ENCODE data around the gene NAPEPLD.
"Not testable (repeated sequence)": the region's sequence is repeated elsewhere in the genome, so short reads cannot be mapped to it uniquely, and the experiment has no call there.

NAPEPLD gene

DNA sequence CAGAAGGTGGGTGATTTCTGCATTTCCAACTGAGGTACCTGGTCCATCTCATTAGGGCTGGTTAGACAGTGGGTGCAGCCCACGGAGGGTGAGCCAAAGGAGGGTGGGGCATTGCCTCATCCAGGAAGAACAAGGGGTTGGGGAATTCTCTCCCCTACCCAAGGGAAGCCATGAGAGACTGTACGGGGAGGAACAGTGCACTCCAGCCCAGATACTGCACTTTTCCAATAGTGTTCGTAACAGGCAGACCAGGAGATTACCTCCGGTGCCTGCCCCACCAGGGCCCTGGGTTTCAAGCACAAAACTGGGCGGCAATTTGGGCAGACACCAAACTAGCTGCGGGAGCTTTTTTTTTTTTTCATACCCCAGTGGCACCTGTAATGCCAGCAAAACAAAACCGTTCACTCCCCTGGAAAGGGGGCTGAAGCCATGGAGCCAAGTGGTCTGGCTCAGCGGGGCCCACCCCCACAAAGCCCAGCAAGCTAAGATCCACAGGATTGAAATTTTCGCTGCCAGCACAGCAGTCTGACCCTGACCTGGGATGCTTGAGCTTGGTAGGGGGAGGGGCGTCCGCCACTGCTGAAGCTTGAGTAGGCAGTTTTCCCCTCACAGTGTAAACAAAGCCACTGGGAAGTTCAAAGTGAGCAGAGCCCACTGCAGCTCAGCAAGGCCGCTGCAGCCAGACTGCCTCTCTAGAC is 42.7 kb downstream of the NAPEPLD start:
- no peak for FAIRE-seq

DNA sequence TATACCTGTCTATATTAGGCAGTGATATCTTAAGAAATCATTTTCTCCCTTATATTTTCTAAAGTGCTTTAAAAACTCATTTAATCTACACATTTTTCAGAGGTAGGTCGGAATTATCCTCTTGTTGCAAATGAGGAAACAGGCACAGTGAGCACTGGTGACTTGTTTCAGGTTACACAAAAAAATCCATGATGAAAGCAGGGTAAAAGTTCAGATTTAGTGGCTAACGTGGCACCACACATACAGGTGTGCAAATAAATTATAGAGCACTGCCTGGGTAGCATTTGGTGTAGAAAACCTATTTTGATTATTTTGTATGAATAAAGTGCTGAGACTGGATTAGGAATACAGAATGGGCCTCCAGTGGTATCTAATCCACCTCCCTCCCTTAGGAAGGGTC is 47.4 kb downstream of the NAPEPLD start:
- no peak for FAIRE-seq

DNA sequence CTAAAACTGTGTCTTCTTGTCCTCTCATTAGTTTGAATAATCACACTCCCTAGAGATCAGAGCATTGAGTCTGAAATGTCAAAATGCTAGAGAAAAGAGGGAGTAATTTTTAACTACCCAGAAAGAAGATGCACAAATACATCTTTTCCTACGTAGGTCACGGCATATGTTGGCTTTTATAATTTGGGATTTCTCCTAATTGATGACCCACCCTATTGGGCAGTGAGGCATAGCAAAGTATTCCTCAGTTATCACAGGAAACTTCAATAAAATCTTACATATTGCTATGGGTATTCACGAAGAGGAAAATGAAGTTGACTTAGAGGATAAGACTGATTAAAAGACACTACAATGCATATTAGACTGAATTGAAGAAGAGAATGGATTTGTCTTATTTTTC is 48.6 kb downstream of the NAPEPLD start:
- no peak for FAIRE-seq

DNA sequence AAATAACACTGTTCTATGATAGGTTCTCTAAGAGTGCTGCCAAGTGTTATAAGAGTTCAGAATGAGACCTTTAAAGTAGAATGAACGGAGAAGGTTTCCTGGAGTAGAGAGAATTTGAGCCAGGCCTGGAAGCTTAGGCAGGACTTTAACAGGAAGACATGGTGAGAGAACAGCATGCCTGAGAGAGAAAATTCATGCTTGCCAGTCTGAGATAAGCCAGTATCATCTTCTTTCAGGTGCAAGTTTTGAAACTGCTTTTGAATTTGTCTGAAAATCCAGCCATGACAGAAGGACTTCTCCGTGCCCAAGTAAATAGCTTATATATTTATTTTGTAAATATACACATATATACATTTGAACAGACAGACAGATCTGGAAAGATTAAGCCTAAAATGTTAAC is 51.9 kb downstream of the NAPEPLD start:
- no peak for FAIRE-seq

DNA sequence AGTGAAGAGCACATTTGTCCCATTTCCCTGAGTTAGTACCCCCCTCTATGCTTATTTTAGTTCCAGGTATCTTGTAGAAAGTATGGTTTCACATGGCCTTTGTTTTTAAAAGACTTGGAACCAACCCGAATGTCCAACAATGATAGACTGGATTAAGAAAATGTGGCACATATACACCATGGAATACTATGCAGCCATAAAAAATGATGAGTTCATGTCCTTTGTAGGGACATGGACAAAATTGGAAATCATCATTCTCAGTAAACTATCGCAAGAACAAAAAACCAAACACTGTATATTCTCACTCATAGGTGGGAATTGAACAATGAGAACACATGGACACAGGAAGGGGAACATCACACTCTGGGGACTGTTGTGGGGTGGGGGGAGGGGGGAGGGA is 53.3 kb downstream of the NAPEPLD start:
- FAIRE-seq, result not testable (repeated sequence)

DNA sequence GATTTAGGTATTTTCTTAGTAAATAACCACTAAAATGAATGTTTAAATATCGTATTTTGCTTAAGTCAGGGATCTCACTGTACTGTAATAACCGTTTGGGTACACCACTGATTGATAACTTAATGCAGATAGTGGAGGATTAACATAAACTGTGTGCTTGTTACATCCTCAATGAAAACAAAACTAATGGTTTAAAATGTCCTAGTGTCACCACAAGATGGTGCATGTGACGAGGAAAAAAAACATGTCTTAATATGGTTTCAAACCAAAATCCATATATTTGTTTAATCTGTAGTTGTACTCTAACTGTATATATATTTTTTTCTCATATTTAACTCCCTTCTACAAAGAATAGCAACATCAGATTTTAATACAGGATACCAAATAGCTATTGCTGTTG is 54.8 kb downstream of the NAPEPLD start:
- no peak for FAIRE-seq

DNA sequence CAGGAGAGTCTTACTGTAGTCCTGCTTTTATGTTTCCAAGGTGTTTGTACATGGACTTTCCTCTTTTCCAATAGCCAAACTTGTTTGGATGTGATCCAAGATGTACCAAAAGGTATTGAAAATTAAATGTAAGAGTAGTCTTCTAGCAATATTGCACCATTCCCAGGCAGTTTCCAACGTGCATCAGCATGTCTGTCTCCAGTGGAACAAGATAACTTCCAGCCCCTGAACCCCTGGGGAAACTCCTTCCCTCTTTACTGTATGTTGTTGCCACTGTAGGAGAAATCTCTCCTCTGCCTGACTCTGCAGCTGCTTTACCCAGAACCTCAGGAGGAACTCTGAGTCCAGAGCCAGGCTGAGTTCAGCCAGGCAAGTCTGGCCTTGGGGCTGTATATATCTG is 55.5 kb downstream of the NAPEPLD start:
- FAIRE-seq, result no peak

DNA sequence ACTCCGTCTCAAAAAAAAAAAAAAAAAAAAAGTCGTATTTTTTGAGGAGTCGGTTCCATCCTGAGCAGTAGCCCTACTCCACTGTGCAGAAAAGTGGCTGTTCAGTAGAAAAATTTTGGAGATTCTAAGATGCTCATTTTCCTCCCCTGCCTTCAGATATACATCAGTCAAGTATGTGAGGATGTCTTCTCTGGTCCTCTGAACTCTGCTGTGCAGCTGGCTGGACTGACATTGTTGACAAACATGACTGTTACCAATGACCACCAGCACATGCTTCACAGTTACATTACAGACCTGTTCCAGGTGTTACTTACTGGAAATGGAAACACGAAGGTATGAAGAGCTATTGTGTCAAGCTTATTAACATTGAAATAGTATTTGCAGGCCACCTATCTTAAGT is 56.6 kb downstream of the NAPEPLD start:
- not testable (repeated sequence) for FAIRE-seq

DNA sequence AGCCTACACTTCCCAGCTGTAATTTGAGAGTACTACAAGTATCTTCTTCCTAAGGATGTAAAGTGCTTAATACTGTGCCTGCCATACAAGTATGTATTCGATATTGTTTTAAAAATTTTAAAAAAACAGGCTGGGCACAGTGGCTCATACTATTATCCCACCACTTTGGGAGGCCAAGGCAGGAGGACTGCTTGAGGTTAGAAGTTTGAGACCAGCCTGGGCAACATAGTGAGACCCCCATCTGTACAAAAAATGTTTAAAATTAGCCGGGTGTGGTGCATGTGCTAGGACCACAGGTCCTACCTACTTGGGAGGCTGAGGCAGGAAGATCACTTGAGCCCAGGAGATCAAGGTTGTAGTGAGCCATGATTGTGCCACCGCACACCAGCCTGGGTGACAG is 65.7 kb downstream of the NAPEPLD start:
- FAIRE-seq, result no peak

DNA sequence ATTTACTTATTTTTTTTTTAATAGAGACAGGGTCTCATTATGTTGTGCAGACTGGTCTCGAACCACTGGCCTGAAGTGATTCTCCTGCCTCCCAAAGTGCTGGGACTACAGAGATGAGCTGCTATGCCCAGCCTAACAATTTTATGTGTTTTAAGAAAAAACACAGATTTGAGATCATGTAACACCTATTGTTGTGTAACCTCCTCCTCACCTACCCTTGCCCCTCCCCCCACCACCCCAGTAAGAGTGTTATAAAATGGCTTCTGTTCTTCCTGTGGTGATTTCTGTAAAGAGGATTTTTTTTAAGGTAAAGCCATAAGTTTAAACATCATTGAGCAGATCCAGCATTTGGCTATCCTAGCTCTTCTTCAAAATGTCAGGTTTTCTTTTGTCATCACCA is 66.4 kb downstream of the NAPEPLD start:
- no peak for FAIRE-seq

DNA sequence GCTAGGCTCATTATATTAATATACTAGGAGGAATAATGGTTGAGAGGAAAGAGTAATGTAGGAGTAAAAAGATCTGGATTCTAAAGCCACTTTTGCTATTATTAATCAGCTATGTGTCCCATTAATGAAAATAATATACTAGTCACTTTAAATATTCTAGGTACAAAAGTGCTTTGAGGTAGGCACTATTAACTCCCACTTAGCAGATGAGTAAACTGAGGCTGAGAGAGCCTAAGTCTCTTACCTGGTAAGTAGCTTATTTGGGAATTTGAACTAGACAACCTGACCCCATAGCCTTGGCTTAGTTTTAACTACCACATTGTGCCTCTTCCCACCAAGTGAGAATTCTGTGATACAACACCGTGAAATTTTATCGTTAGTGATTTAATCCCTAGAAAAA is 68.0 kb downstream of the NAPEPLD start:
- no peak for FAIRE-seq

DNA sequence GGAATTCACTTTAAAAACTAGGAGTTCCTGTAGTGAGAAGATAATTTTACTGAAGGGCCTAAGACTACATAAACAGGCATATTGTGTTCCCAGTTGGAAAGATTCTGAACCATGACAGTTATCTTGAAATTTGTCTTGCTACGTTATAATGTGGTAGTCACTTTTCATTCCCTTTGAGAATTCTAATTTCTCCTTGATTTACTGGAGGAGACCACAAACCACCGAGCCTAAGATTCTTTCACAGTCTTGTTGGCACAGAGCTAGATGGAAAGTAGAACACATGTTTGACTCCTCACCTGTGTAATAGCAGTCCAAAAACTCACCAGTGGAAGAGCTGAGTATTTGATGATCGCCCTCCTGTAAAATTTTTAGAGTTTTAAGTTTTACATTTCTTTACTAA is 69.1 kb downstream of the NAPEPLD start:
- no peak for FAIRE-seq

DNA sequence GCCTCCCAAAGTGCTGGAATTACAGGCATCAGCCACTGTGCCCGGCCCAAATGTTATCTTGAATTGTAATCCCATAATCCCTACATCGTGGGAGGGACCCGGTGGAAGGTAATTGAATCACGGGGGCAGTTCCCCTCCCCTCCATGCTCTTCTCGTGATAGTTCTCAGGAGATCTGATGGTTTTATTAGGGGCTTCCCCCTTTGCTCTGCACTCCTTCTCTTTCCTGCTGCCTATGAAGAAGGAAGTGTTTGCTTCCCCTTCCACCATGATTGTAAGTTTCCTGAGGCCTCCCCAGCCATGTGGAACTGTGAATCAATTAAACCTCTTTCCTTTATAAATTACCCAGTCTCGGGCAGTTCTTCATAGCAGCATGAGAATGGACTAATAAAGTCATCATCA is 70.7 kb downstream of the NAPEPLD start:
- not testable (repeated sequence) for FAIRE-seq

DNA sequence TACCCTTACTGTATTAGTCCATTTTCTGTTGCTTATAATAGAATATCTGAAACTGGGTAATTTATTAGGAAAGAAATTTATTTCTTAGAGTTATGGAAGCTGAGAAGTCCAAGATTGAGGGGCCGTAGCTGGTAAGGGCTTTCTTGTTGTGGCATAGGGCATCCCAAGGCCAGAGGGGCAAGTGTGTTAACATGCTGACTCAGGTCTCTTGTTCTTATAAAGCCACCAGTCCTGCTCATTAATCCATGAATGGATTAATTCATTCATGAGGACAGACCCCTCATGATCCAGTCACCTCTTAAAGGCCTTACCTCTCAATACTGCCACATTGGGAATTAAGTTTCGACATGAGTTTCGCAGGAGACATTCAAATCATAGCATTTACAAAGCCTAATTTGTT is 71.6 kb downstream of the NAPEPLD start:
- no peak for FAIRE-seq

DNA sequence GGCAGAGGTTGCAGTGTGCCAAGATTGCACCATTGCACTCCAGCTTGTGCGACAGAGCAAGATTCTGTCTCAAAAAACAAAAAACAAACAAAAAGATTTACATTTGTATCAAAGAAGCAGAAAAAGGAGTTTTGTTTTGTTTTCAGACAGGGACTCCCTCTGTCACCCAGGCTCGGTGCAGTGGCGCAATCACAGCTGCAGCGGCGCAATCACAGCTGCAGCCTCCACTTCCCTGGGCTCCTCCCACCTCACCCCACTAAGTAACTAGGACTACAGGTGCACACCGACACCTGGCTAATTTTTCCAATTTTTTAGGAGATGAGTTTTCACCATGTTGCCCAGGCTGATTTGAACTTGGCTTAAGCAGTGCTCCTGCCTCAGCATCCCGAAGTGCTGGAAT is 72.1 kb downstream of the NAPEPLD start:
- no peak for FAIRE-seq

DNA sequence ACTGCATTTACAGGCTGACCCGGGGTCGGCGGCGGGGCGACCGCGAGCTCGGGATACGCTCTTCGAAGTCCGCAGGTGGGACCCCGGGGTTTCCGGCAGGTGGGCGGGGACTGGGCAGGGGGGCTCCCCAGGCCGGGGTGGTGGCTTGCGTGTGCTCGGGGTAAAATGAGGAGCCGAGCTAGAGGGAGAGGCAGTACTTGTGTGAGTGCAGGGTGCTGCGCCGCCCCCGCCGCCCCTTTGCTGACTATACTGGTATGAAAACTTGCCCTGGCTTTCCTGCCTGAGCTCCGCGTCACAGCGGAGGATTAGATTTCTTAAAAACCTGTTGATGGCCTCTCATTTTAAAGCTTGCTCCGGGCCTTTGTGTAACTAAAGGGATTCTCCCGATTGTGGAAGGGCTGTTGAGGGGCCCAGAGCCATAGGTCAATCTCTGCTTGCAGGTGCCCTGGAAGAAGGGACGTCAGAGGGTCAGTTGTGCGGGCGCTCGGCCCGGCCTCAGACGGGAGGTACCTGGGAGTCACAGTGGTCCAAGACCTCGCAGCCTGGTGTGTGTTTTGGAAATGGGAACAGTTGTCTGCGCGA is 73.5 kb downstream of the NAPEPLD start:
- no peak for FAIRE-seq

DNA sequence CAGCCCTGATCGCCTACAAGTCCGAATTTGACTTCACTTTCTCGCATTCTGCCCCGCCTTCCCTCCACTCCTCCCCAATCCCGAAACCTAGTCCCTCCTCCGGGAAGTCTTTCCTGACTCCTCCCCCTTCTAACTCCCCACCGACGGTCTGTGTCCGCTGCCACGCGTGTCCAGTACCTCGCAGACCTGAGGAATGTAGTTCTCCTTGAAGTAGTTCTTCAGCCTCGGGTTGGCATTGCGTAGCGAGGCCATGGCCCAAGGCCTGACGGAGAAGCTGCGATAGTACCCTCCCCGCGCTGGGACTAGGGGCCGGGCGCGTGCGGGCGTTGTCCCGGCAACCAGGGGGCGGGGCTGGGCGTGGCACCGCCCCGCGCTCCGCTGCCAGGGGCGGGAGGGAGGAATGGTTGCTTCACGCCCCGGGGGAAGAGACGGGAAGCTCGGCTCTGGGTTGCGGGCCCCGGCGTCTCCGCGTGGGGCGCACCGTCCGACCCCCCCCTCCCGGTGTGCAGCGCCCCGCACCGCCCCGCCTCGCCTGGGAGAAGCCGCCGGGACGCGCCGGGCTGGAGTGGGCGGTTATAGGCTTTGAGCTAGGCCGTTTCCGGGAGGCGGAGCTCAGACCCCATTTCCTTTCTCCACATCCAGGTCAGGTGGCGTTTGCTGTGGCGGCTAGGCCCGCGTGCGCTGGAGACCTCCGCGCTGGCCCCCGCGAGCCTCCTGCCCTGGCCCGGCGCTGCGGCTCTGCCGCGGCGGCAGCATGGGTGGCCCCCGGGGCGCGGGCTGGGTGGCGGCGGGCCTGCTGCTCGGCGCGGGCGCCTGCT is 74.2 kb downstream of the NAPEPLD start, which contains the start of the genes ARMC10 and FBXL13:
Gene ARMC10, plus strand, starts transcription at position 622 of the 818 bp plus-strand sequence. Its CDS starts 133 bp downstream, at position 755.
Gene FBXL13, minus strand, starts transcription at position 278 of the 818 bp plus-strand sequence.
- no peak for FAIRE-seq

DNA sequence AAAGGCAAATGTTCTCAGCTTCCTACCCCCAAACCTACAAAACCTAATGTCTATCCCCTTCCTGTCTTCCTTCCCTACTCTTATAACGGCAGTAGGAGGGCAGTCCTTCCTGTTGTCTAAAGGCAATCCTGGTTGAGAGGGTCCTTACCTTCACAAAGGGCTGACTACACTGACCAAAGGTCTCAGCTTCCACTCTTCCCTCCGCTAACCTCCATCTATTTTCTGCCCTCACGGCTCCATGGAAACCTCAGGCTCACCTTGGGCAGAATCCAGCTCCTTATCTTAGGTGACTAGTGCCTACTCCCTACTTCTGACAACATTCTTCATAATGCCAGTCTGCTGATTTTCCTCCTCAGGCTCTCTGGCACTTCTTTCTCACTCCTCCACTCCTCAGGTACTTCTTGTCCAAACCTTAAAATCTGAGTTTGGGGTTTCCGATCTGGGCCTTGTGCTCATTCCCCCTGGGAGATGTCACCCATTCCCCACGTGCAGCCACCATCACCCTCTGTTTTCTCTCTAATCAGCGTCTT is 74.8 kb downstream of the NAPEPLD start:
- no peak for FAIRE-seq

DNA sequence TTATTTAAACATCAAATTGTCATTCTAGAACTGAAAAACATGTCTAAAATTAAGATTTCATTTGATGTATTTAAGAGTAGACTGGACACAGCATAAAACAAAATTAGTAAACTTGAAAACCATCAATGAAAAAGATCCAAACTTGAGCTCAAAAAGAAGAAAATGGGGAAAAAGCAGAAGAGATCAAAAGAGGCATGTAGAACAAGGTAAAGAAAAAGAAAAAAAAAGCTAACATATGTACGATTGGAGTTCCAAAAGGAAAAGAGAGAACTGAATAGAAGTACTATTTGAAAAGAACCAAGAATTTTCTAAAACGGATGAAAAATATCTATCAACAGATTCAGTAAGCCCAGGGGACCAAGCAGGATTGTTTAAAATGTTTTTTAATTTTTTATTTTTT is 77.9 kb downstream of the NAPEPLD start:
- FAIRE-seq, result no peak

DNA sequence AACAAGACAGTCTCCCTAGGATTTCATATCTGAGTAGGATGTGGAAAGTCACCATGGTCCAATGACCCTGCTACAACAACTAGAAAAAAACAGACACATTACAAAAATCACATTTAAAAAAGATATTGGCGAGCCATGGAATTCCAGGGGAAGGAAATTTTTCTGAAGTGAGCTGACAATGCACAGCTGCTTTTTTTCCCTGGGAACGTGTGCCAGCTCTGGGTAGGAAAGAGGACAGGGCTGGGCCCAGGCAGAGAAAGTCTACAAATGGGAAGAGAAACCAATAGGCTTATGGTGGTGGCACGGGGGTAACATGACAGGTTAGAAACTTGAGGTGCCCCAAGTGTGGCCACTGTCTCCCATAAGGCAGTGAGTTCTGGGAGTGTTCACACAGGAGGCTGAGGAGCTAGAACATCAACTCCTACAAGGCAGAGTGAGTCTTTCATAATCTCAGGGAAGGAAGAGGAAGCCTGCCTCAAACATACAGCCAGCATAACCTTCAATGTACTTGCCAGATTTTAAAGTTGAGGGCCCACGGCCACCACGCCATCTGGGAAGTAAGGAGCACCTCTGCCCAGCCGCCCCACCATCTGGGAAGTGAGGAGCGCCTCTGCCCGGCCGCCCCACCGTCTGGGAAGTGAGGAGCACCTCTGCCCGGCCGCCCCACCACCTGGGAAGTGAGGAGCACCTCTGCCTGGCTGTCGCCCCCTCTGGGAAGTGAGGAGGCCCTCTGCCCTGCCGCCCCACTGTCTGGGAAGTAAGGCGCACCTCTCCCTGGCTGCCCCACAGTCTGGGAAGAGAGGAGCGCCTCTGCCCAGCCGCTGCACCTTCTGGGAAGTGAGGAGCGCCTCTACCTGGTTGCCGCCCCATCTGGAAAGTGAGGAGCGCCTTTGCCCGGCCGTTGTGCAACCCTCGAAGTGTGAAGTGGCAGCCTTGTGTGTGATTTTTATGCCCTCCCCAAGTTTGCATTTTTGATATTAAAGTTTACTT is 80.2 kb downstream of the NAPEPLD start:
- FAIRE-seq, result no peak

DNA sequence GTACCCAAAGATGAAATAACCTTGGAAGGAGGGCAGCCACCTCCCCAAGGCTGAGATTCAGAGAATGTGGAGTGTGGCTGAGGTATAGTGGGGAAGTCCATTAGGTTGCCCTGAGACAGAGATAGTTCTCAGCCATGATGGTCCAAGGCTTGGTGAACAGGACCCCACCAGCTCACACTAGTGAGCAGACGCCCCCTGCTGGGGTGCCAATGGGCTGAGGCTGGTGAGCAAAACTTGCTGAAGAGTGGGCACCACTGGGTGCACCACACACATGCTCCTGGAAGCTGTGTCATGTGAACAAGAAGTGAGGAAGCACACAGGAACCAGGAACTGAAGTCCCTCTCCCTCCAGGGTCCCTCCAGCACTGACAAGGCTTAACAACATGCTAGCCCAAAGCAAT is 83.2 kb downstream of the NAPEPLD start:
- FAIRE-seq, result no peak

DNA sequence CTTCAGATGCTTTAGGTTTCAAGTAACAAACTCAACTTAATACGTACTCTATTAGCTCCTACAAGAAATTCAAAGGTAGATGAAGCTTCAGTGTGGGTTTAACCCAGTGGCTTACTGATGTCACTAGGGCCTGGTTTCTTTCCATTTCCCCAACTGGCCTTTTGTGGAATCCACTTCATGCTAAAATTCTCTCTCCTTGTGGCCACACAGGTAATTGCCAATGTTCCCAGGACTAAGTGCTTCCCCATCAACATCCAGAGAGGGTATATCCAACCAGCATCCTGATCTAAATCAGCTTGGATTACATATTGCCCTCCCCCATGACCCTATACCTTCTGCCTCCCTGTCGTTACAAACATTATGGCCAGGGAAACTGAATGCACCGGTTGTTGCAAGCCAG is 85.0 kb downstream of the NAPEPLD start:
- FAIRE-seq, result no peak
